GM19397 (cell line): ENCODE measurements around the gene EML5.
A peak's percentile ranks its signal among the peaks of the same experiment; 100 is the strongest.
"Not testable (repeated sequence)": the region's sequence is repeated elsewhere in the genome, so short reads cannot be mapped to it uniquely, and the experiment has no call there.

Experiments used
- ATAC-seq: cut with Tn5 transposase; IDR thresholded peaks from one replicate; pipeline ENCODE4 v1.9.1; 2021; ENCODE audit warnings: mild to moderate bottlenecking, moderate library complexity; ENCODE audit not compliant: unreplicated experiment

The EML5 gene

GRCh38 chr14:88792473-88793258, at the start of gene EML5:
TSS of gene EML5 (minus strand) at chr14:88792953. CDS start at chr14:88792503, 450 bp downstream.
- peak; percentile 92 for ATAC-seq

DNA sequence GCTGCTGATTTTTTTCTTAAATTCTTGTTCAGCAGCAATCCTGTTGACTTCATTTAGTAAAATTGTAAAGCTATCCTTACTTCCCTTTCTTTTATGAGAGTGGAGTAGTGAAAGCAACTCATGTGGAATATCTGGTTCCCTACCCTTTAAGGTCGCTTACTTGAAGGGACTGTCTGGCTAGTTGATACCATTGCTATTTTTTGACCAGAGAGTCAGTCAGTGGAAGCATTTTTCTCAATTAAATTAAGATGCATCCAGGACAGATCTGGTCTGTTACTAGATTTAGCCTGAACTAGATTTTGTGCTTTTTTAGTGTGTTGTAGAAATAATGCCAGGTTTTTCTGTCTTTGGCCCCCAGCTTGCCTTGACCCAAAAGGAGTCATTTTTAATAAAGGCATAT, 49.7 kb upstream of the EML5 start:
- no peak for ATAC-seq

- no peak for ATAC-seq
These were observed 49.0 kb upstream of the EML5 start for GRCh38 chr14:88841741-88842140.

DNA sequence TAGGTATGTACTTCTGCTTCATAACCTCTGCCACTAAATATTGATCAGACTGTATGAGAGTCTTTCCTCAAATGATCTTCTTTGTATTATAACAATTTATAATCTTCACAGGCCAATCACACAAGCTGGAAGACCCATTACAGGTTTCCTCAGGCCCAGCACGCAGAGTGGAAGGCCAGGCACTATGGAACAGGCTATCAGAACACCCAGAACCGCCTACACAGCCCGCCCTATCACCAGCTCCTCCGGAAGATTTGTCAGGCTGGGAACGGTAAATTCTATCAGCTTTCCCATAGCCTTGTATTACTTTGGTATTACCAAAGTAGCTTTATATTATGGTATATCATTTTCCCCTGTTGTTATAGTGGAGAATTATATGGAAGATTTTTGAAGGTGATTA, 48.2 kb upstream of the EML5 start:
- no peak for ATAC-seq

DNA sequence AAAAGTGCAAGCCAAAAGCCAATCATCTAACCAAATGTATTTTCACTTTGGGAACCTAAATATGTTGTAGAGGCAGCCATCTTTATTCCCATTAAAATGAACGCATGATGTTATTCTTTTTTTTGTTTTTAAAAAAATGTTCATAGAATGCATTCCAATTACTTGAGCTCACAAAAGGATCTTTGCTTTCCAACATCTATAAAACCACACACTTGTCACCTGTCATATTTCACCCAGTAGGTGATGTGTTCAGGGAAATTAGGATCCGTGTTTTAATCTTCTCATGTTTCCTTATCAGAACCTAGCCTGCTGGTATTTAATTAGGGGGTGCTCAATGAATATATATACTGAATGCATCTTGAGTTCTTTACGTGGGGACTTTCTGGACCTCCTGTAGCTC, 45.3 kb upstream of the EML5 start:
- ATAC-seq, result no peak

DNA sequence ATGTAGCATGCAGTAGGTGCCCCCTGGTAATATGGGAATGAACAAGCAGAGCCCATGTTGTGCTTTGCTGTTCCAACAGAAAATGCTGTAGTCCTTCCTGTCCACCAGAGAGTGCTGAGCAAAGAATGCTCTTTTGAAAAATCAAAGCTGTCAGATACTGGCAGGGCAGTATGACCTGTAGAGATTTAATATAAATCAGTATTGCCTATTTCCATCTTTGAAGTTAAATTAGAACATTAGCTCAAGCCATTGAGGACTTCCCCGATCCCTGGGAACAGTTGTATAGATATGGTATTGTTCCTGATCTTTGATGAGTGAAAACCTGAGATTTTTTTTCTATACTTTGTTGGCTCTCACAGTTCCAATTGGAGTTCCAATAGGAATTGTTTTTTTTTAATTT, 44.7 kb upstream of the EML5 start:
- no peak for ATAC-seq

GRCh38 chr14:88835661-88836060, 42.9 kb upstream of the EML5 start:
- ATAC-seq, result no peak

DNA sequence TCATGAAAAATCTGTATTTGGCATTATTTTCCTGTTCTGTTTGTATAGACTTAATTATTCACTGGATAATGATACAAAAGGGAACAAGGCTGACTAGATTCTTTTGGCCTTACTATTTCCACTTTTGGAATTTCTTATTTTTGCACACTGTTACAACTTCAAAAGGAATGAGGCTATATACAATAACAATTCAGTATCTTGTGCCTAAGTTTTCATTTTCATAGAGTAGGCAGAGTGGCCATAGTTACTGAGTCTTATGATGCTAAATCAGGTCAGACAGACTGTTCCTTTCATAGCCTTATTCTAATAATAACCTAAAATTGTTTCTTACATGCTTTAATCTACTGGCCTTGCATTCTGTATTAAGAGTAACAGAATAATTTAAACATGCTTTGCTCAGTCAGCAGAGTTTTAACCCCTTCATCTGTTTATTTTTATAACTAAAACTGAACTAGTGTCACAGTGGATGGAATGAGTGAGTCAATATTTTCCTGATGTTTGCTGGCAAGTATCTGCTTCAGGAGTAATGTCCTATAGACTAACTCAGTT, 42.2 kb upstream of the EML5 start:
- ATAC-seq, result no peak

DNA sequence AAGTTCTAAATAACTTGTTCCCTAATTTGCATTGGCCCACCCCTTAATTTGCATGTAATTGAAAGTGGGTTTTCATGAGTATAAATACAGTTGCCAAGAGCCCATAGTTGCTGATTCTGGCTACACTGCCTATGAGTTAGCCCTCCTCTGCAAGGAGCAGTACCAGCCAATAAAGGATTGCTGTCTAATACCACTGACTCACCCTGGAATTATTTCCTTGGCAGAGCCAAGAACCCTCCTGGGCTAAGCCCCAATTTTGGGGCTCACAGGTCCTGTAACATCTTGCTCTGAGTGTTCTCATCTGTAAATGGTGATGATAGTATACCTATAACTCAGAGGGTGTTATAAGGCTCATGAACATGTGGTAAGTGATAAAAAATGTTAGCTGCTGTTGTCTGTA, 38.5 kb upstream of the EML5 start:
- no peak for ATAC-seq

DNA sequence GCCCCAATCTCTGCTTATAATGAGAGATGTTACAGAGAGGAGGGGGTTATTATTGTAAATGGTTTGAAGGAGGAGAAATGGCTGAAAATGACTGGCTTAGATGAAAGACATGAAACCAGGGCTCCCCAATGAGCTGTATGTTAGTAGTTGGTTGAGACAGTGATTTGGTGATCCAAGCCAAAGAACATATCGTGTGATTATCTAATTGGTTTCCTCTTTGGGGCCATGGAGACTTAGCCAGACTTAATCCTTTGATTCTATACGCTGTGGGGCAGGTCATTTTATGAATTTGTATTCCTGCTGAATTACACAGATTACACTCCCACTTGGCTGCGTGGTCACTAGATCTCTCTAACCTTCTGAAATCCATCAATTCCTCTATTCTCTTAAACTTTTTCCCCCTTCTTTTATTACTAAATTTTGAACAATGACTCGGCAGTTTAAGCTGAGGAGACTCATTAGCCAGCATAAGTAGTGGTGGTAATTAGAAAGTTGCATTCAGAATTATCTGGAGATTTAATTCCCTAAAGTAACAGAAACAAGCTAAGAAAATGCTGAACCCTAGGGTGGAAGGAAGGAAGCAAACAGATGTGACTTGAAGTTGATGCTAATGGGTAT, 37.0 kb upstream of the EML5 start:
- ATAC-seq, result no peak

DNA sequence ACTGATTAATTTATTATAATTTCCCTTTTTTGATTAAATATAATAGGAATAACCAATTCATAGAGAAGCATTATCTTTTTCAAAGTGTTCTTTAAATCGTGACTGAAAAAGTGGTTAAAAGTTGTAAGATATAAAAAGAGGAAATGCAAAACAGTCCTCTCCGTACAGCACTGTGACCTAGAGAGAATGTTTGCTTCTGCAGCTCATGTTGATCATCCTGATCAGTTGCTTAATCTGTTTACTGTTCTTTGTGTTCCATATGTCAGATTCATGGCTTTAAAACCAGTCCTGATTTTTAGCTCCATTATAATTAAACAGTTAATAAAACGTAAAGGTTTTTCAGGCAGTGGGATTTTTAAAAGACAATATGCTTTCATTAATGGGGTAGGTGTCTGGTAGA, 36.4 kb upstream of the EML5 start:
- no peak for ATAC-seq

DNA sequence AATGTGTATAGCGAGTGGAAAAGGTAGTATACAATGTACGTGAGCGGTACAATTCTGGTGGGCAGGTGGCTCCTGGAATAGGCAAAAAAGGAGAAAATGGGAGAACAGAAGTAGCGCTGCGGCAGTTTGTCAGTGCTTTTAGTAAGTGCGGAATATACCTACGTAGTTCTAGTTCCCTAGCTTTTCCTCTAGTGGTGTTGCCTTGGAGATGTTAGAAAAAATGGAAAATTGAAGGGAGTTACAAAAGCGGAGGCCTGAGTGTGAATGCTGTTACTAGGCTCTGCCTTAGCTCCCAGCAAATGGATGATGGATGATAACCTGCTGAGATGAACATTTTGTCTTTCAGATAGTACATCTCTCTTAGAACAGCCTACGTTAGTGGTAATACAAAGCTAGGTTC, 32.8 kb upstream of the EML5 start:
- no peak for ATAC-seq

DNA sequence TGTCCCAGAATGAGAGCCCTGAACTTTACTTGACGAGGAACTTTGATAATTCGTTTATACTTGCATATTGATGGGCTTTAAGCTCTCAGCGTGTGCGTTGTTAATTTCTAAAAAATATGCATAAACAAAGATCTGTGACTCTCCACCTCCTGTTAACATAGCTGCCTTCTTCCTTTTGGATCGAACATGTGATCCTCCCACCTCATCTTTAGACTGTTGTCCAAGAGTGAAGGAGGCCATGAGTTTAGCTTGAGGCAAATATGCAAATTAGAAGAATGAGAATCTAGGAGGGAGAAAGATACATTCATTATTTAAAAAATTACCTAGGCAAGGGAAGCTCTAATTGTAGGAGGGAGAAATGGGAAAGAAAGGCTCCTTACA, 32.3 kb upstream of the EML5 start:
- no peak for ATAC-seq

- peak; percentile 99 for ATAC-seq
These were observed 31.7 kb upstream of the EML5 start, which contains the start of gene TTC8 for GRCh38 chr14:88824314-88825077. TSS of gene TTC8 (plus strand) at chr14:88824651. CDS start at chr14:88824708, 57 bp downstream.

DNA sequence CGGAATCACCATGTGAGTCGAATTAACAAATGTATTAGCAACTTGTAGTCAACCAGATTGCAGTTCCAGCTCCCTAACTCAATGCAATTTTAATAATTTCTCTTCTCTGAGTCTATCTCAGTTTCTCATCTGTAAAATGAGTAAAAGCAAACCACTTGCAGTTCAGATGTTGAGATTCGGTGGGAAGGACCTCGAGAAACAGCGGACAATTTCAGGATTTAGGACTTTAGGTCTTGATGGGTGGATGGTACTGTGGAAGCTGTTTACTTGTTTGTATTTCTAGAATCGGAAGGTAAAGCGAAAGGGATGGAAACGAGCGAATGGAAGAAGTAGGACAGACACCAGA, 31.2 kb upstream of the EML5 start:
- ATAC-seq, result no peak

GRCh38 chr14:88821888-88822287, 29.1 kb upstream of the EML5 start:
- no peak for ATAC-seq

GRCh38 chr14:88821378-88821777, 28.6 kb upstream of the EML5 start:
- no peak for ATAC-seq

DNA sequence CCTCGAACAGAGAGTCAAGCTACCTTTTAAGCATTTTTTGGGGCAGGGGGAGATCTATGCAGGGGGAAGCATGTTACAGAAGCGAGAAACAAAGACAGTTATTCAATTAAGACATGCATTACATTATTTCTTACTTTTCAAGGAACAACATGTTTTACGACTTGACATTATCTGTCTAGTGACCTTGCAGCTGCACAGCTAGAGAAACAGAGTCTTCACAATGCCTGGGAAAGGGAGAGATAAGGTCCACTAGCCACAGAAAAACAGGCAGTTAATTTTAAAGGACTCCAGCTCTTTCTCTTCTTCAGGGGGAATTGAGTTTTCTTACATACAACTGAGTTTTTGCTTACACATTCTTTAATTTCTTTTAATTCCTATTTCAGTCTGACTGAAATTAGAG, 26.9 kb upstream of the EML5 start:
- ATAC-seq, result not testable (repeated sequence)

GRCh38 chr14:88818018-88818417, 25.3 kb upstream of the EML5 start:
- no peak for ATAC-seq

- ATAC-seq, result no peak
These were observed 23.2 kb upstream of the EML5 start for GRCh38 chr14:88815980-88816379.

DNA sequence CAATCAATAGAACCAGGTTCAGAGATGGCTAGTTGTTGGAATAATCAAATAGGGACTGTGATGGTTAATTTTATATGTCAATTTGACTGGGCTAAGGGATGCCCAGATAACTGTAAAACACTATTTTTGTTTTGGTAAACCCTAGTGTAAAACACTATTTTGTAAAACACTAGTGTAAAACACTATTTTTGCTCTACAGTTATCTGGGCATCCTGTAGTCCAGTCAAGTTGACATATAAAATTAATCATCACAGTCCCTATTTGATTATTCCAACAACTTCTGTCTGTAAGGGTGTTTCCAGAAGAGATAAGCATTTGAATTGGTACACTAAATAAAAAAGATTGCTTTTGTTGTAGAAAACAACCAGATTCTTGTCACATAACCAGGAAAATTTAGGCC, 15.6 kb upstream of the EML5 start:
- ATAC-seq, result no peak

GRCh38 chr14:88804477-88804876, 11.7 kb upstream of the EML5 start:
- ATAC-seq, result no peak
